Endometrial microvascular endothelial cells (primary cell): ENCODE results near the gene PNLIPRP3. TPM values are rescaled to one million over a fixed set of nuclear protein-coding genes. Genes with fewer than 3 reads are reported as not detected.

ENCODE experiments used
- in situ Hi-C: cut with HindIII; loops from 2 replicates; pipeline ENCODE4 v1.10.0; 2017; ENCODE audit warnings: low sequenced_read_pairs, low pct_unique_long_range_greater_than_20kb; ENCODE audit errors: inconsistent ontology term
- total RNA-seq: library from RNA; depleted of rRNA; stranded (reverse); fragments of >200 nt; gene quantifications from one replicate; pipeline ENCODE4 v1.2.3, GENCODE V29; 2015; ENCODE audit errors: inconsistent ontology term

Gene PNLIPRP3
- total RNA-seq, 1 donor from 2014 or later: not detected

DNA sequence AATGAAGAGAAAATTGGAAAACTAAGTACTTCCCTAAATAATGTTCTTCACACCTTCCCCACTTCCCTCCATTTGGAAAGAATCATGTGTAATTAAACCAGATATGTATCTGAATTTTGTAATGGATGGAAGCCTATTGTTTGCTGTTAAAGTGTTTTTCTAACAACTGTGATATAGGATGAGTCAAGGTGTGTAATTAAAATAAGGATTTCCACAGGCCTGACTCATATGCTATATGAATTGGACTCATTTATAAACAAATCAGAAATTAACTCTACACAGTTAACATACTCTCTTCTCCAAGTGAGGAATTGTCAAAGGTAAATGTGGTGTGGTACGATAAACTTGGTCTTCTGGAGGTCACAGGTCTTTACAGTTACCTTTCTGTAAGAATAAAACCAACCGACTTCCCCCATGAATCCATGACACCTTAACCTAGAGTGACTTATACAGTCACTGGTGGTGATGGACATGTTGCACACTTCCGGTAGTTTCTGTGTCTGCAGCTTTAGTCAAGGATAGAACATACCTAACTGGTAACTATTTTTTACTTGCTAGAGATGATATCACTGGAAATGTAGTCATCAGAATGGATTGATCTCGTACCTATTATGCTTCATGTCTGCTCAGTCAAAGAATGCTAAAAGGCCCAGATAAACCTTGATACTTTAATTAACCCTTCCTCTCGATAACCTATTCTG is 12.8 kb downstream of the PNLIPRP3 start:
- in situ Hi-C loops: no loop called here

DNA sequence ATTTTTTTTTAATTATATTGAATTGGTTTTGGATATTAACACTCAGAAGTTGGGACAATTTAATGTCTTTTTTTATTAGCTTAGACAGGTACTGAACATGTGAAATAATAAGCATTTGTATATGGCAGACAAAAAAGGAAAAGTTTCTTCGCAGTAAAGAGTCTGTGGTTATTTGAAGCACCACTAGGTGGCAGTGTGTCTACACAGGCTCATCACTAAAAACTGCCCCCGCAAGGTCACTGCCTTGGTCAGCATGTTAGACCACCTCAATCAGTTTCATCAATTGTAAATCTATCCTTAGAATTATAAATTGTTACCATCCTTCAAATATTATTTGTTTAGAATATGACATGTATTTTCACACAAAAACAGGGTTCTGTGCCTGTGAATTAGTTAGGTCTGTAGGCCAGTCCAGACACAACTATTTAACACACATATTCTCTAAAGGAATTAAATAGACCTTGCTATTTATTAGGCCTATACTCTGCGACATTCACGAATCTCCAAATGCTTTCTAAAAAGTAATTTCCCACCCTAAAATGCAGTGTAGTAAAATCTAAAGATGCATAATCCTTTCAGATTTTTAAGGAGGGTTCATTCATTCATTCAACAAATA is 17.0 kb downstream of the PNLIPRP3 start:
- in situ Hi-C loops: no loop called here

DNA sequence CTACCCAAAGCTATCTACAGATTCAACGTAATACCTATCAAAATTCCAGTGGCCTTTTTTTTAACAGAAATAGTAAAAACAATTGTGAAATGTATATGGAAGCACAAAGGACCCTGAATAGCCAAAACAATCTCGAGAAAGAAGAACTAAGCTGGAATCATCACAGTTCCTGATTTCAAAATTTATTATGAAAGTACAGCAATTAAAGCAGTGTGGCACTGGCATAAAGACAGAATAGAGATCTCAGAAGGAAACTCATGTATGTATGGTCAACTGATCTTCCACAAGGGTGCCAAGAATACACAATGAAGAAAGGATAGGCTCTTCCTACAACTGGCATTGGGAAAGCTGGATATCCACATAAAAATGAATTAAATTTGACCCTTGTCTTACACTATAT is 23.2 kb downstream of the PNLIPRP3 start:
- in situ Hi-C loops: no loop called here

DNA sequence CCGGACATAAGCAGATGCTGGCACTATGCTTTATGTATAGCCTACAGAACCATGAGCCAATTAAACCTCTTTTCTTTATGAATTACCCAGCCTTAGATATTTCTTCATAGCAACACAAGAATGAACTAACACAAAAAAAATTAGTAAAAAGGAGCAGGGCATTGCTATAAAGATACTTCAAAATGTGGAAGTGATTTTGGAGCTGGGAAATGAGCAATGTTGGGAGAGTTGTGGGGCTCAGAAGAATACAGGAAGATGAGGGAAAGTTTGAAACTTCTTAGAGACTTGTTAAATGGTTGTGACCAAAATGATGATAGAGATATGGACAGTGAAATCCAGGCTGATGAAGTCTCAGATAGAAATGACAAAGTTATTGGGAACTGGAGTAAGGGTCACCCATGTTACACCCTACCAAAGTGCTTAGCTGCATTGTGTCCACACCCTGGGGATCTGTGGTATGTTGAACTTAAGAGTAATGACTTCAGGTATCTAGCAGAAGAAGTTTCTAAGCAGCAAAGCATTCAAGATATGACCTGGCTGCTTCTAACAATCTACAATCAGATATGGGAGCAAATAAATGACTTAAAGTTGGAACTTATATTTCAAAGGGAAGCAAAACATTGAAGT is 24.2 kb downstream of the PNLIPRP3 start:
- in situ Hi-C loops: no loop called here

DNA sequence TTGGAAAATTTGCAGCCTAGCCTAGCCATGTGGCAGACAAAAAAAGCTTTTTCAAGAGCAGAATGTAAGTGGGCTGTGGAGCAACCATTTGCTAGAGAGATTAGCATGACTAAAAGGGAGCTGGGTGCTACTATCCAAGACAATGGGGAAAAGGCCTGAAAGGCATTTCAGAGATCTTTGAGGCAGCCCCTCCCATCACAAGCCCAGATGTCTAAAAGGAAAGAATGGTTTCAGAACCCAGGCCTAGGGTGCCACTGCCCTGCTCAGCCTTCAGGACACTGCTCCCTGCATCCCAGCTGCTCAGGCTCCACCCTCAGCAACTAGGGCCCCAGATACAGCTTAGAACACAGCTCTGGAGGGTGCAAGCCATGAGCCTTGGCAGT is 24.7 kb downstream of the PNLIPRP3 start:
- in situ Hi-C loops: no loop called here

DNA sequence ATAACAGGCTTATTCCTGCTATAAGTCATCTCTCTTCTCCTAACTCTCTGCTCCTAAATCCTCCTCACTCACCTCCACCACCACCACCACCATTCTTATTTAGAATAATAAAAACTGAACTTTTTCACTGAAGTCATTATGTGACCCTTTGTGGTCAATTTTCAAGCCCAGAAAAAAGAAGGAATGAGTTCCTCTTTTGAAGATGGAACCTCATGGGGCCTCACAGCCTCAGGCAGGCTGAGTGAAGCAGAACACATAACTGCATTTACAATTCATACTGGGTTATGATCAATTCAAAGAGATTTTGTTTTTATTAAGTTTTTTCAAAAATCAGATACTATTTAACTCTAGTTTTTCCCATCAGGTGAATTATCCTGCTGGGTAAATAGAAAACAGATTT is 29.8 kb downstream of the PNLIPRP3 start:
- in situ Hi-C loops: no loop called here

DNA sequence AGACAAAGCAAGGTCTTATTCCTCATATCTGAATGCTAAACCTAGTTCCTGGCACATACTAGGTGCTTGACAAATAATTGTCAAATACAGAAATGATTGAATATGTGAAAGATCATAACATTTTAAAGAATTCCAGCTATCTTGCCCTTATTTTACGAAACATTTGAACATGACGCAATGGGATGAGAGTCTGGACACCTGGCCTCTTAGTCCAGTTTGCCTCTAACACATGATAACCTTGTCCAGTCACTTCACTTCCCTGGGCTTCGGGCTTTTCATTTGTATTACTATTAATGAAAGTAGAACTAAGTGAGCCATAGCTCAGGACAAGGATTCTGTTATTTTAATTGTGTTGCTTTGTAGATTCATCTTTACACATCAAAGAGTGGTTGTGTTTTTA is 32.6 kb downstream of the PNLIPRP3 start:
- in situ Hi-C loops: no loop called here

DNA sequence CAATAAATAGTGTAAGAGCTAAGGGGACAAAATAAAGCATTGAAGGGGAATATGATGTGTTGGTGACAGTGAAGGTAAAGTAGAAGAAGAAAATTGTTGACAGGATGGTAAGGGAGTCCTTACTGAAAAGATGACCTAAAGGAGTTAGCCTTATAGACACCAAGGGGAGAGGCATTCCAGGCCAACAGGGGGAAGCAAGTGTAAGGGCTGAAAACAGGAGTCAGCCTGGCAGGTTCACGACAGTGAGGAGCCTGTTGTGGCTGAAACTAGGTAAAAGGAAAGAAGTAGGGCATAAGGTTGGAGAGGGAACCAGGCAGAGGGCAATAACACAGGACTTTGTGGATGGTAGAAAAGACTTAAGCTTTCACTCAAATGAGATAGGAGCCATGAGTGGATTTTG is 34.0 kb downstream of the PNLIPRP3 start:
- in situ Hi-C loops: no loop called here

DNA sequence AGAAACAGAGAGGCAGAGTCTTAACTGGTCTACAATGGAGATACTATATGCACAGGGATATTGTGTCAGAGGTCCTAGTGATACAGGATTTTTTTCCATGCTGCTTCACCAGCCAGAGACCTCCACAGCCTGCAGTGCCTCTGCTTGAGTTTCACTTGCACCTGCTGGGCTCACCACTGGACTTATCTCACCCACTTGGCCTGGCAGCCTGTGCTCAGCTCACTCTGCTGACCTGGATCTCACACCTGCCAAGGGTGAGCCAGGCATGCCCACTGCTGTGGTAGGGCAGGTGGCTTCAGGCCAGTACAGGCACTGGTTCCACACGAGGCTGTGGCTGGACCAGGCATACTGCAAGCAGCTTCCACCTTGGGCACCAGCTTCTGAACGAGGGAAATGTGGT is 36.6 kb downstream of the PNLIPRP3 start:
- in situ Hi-C loops: no loop called here

DNA sequence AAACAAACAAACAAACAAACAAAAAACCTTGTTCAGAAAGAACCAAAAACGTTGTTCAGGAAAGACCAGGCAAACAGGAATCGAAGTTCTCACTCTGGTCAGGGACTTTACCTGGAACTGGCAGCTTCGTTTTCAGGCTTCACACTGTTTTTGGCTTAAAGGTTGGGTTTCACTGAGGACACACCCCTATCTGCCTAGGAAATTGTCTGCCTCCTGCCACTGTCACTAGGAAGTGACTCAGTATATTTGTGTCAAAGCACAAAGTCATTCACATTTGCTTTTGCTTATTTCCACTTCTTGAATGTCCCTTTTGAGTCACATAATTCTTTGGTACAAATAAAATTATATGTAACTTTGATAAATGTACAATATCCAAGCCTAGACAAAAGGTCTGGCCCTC is 37.9 kb downstream of the PNLIPRP3 start:
- in situ Hi-C loops: no loop called here

DNA sequence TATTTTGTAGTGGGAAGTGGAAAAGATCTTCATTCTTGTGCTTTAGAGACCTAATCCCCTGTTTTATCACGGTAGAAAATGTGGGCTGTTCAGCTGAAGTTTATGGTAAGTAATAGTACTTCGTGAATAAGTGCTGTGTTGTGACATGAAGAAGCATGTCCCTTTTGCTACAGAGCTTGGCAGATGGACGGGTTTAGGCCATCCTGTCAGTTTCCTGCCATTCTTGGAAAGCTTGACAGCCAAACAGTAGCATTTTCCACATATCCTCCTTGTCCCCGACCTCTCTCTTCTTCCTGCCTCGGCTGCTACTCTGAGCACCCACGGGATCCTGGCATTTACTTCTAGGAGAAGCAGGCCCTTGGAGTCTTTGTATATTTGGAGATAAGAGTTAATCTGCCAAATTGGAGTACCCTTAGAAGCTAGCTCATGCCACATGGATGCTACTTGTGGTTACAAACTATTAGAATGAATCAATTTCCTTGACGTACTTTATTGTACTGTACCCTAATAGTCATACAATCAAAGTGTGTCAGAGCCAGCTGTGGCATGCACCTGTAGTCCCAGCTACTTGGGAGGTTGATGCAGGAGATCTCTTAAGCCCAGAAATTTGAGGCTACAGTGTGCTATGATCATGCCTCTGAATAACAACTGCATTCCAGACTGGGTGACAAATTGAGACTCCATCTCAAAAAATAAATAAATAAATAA is 39.2 kb downstream of the PNLIPRP3 start:
- in situ Hi-C loops: no loop called here

DNA sequence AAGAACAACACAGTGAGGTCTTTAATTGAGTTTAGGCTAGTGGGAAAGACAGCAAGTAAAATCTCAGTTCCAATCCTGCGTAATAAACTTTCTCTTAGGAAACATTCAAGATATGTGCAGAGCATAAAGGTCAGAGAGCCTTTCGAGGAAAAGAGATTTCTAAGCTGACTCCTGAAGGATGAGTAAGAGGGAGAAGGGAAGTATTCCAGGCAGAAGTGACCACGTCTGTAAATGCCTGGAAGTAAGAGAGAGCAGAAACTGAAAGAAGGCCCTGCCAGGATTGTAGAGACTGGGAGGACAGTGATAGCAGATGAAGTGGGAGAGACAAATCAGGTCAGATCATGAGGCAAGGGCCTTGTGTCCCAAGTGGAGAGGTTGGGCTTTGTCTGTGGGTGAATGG is 41.8 kb downstream of the PNLIPRP3 start:
- in situ Hi-C loops: no loop called here

DNA sequence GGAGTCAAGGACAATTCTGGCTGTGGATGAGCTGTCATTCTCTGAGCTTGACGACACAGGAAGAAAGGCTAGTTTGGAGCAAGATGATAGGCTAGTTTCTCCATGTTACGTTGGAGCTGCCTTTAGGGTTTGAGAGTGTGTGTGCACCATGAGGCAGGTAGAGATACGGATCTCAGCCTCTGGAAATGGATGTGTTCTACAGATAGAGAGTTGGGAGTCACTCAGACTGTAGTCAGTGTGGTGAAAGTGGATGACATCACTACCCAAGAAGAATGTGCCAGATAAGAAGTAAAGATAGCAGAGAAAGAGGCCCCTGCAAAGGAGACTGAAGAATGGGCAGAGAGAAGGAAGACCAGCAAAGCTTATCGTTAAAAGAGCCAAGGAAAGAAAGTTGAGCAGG is 42.4 kb downstream of the PNLIPRP3 start:
- in situ Hi-C loops: no loop called here

DNA sequence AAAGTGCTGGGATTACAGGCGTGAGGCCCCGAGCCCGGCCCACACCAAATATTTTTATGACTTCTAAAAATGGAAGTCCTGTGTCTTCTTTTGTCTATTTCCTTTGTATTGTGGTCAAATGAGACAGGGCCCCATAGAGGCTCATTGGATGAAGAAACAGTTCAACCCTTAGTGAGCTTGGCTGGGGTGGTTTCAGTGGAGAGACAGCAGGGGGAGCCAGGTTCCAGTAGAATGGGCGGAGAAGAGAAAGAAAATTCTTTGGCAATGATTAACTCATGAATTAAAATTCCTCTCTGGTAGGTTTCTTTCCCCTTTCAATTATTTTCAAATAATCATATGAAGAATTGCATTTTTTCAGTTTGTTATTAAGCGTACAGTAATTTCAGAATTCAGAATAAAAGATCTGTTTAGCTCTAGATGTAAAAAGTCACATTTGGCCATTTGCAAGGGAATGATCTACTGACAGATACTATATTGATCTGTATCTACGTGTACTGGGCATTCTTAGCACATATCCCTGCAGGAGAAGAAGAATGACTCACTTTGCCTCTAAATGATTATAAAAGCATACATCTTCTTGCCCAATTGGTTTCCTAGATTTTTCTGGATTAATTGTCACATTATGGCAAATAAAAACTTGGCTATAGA is 43.2 kb downstream of the PNLIPRP3 start:
- in situ Hi-C loops: no loop called here

DNA sequence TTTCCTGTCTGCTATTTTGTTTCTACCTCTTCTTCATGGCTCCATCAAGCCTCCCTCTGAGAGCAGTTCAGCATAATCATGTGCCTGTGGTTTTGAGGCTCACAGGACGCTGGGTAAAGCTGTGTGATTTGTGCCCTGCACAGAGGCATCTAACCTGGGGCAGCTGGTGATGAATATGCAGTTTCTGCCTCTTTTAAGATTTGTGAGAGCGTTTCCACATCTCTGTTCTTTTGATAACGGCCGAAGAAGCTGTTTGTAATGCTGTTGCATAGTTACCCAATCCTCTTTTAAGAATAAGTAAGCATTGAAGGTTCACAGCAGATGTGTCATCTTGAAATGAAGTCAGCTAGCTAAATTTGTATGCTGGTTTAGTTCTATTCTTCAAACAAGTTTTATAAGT is 45.2 kb downstream of the PNLIPRP3 start:
- in situ Hi-C loops: no loop called here

DNA sequence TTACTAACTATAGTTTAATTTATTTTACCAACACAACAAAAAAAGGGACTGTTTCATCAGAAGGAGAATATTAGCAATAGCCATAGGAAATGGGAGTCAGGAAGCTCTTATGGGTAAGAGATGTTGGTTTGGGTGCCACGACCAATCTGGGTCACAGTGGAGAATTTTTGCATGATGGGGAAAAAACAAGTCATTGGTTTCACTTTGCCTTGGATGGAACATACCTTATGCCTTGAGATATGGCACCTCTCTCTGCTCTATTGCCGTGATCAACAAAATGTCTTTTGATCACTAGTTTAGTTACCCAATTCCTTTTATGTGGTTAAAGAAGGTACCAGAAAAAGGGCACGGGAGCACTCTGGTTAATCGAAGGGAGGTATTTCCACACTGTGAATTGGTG is 48.2 kb downstream of the PNLIPRP3 start:
- in situ Hi-C loops: no loop called here

DNA sequence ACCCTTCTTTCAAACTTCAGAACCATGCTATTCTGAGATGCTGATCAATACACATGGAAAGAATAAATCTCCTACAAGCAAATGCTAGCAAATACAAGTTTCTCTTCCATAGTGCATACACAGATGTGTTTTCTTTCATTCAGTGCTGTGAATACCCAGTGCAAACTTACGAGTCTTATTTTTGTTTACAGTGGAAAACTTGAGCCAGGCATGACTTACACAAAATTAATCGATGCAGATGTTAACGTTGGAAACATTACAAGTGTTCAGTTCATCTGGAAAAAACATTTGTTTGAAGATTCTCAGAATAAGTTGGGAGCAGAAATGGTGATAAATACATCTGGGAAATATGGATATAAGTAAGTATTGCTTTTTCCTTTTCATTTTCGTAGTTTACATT is 48.8 kb downstream of the PNLIPRP3 start:
- in situ Hi-C loops: no loop called here

DNA sequence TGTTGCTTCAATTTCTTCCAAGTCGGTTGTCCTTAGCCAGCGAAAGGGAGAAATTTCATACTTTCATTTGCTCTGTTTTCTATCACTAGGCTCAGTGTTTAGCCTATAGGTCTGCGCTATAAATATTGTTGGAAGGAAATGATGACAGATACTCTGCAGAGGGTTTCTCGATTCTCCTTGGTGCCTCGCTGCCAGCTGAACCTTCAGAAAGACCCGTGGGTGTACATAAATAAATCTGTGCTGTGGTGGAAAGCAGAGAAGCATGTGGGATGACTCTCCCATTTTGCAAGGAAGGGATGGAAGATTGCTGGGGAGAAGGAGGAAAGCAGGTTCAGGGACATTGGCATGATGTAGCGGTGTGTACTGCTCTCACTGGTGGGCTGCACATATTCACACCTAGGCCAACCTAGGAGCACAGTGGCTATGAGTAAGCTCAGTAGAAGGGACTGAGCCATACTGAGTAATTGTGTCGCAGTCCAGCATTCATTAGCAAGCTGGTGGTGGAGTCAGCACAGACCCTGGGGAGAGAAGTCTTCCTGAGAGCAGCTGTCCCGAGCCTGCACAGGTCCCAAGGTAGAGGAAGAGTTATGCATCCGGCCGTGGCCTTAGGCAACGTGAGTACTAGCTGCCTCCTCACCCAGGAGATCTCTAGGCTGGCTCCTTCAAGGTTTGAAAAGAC is 50.5 kb downstream of the PNLIPRP3 start:
- in situ Hi-C loops: no loop called here
